AG10803 (cell line): ENCODE results near the gene DMGDH.

Experiments used
- DNase-seq: peaks from one replicate; pipeline ENCODE4 v3.0.0; 2010; ENCODE audit warnings: low read depth
- H3K4me3 ChIP-seq: 2 replicates; pipeline ENCODE4 v1.5.1; 2011; ENCODE audit warnings: mild to moderate bottlenecking, low read length, control low read depth
- TF ChIP-seq, protein P1 (sequence below): conservative IDR thresholded peaks from 2 replicates; pipeline ENCODE4 v1.5.1; 2011; ENCODE audit warnings: mild to moderate bottlenecking, low read length, control low read depth, inconsistent platforms

Gene DMGDH

DNA sequence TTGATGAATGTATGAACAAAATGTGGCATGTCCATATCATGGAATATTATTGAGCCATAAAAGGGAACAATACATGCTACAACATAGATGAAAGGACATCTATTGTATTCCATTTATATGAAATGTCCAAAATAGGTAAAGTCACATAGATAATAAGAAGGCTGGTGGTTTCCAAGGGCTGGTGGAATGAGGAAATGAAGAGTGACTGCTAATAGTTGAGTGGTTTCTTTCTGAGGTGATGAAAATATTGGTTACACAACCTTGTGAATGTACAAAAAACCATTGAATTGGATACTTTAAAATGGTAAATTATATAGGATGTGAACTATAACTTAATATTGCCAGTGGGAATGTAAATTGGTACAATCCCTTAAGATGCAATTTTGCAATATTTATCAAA, 89.6 kb downstream of the DMGDH start:
- DNase-seq, result no peak
- TF ChIP-seq, protein P1, sequence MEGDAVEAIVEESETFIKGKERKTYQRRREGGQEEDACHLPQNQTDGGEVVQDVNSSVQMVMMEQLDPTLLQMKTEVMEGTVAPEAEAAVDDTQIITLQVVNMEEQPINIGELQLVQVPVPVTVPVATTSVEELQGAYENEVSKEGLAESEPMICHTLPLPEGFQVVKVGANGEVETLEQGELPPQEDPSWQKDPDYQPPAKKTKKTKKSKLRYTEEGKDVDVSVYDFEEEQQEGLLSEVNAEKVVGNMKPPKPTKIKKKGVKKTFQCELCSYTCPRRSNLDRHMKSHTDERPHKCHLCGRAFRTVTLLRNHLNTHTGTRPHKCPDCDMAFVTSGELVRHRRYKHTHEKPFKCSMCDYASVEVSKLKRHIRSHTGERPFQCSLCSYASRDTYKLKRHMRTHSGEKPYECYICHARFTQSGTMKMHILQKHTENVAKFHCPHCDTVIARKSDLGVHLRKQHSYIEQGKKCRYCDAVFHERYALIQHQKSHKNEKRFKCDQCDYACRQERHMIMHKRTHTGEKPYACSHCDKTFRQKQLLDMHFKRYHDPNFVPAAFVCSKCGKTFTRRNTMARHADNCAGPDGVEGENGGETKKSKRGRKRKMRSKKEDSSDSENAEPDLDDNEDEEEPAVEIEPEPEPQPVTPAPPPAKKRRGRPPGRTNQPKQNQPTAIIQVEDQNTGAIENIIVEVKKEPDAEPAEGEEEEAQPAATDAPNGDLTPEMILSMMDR, result no peak
- no peak overlapping the region for H3K4me3 ChIP-seq

DNA sequence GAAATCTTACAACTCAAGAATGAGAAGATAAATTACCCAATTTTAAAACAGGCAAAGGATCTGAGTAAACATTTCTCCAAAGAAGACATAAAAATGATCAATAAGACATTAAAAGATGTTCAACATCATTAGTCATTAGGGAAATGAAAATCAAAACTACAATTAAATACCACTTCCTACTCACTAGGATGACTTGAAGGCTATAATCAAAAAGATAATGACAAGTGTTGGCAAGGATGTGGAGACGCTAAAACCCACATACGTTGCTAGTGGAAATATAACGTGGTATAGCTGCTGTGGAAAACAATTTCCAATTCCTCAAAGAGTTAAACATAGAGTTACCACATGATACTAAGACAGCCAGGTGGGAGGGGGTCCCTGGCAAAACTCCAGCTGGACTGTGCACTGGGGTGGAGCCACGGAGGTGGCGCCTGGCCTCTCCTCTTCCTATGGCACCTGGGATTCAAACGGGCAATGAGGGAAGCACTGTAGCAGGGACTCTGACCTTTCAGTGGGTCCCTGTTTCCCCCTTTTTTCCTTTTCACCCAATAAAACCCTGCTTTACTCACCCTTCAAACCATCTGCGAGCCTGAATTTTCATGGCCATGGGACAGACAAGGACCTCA, 90.2 kb downstream of the DMGDH start:
- H3K4me3 ChIP-seq, result no peak overlapping the region
- no peak for DNase-seq
- TF ChIP-seq, protein P1, result no peak

DNA sequence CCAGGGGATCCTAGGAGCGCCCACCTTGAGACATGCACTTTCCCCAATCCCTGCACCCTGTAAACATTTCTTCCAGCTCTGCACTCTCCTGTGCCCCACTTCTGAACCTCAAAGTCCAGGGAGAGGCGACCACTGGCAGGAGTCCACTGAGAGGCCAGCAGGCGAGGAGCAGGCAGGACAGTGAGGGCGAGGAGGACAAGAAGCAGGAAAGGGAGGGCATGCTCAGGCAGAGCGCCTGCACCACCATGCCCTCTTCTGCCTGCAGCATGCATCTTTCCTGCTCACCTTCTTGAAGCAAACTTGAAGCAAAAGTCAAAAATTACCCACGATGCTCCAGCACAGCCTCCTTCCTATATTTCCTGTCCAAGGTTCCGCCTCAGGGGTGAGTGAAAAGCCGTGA, 94.4 kb downstream of the DMGDH start:
- no peak for DNase-seq
- H3K4me3 ChIP-seq, result no peak overlapping the region
- TF ChIP-seq, protein P1, result no peak

DNA sequence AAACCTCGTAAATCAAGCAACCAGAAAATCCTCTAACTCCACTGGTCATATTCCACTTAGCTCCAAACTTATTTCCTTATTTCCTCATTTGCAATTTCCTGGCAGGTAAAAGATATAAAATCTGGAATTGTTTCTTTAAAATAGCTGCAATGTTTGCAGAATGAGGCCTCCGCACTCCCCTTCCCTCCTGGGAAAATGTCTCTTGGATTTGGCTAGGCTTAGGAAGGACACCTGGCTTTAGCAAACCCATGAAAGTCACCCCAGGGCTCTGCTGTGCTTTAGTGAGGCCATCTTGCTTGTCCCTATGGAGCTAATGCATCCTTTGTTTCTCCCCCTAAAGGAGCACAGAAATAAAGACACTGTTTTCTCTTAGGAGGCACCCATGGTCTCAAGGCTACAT, 94.9 kb downstream of the DMGDH start:
- no peak overlapping the region for H3K4me3 ChIP-seq
- TF ChIP-seq, protein P1, result no peak
- DNase-seq, result no peak

DNA sequence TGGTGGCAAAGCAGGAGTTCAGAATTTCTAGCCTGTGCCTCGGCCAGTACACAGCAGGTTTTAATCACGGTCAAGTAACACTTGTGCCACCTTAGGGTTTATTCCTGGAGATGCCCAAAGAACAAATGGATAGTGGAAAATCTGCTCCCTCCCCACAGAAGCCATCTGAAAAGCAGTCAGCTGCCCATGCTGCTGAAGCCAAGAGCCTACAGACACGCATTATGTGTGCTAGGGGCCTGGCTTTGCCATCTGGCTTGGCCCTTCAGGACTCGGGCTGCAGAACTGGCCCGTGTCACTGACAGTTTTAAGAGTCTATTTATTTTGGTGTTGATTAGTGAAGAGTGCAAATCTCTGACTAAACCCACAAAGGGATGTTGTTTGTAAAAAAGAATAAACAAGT, 95.5 kb downstream of the DMGDH start:
- TF ChIP-seq, protein P1, result no peak
- DNase-seq, result no peak
- H3K4me3 ChIP-seq, result no peak overlapping the region

DNA sequence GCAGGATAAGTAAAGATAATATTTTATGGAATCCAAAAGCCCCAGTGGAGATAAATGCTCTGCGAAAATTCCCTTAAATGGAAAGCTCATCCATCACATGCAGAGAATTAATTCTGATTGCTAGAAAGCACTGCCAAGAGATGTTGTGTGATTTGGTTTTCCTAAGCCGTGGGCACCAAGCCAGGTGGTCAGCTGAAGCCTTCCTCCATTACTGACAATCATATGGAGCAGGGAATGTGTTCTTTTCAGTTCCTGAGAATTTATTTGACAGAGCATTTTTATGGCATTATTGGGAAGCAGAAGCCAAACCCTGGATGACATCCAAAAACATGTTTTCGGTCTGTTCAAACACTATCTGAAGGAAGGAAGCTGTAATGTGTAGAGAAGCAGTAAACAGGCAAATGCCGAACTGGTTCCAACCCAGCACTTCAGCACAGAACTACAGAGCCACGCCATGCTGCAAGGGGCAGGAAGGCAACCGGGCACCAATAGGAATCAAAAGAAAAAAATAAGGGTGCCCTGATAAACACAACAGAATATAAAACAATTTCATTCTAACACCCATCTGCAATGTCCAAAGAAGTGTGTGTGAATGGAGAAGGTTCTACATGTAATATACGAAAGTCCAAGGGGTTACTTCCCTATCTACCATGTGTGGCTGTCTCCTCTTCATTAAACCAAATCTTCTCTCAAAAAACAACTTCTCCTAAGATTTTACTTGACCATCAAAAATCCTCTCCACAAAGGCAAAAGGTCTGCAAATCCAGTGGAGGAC, 96.6 kb downstream of the DMGDH start:
- peak; percentile 72 for DNase-seq
- TF ChIP-seq, protein P1, result no peak
- H3K4me3 ChIP-seq, result no peak overlapping the region

DNA sequence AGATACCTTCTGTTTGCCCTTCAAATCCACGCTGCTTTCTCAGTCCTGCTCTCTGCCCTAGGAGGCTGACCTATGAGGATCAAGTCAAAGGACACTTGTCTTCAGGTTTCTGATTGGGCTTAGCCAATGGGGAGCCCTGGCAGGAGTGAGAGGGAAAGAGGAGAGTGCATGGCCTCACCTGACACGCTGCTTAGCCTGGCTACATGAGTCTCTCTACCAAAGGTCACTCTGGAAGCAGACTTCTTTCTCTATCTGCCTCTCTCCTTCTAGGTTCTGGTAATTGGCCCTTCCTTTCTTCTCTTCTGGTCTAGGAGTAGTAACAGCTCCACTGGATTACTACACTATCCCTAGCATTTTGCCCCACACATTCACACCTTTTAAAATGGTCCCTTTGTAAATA, 97.5 kb downstream of the DMGDH start:
- H3K4me3 ChIP-seq, result no peak overlapping the region
- TF ChIP-seq, protein P1, result no peak
- DNase-seq, result no peak
